Esophagus (tissue), 2 donors: ENCODE results near the gene KIAA0040. TPM values are rescaled to one million over a fixed set of nuclear protein-coding genes. Genes with fewer than 3 reads are reported as not detected.

ENCODE experiments used
- H3K27ac ChIP-seq, 2 donors: one replicate each; pipeline ENCODE4 v1.5.1; 2013; ENCODE audit warnings: low read depth in 2 of 2, mild to moderate bottlenecking in 2 of 2, inconsistent platforms in 1 of 2, low read length in 1 of 2, moderate library complexity in 1 of 2
- H3K27me3 ChIP-seq, 2 donors: one replicate each; pipeline ENCODE4 v1.6.1; 2013; ENCODE audit warnings: low read length in 2 of 2, control low read depth in 1 of 2, mild to moderate bottlenecking in 1 of 2; ENCODE audit not compliant: insufficient read depth in 2 of 2, control insufficient read depth in 1 of 2
- H3K36me3 ChIP-seq, 2 donors: one replicate each; pipeline ENCODE4 v1.6.1; 2013; ENCODE audit warnings: low read length in 1 of 2; ENCODE audit not compliant: control insufficient read depth in 2 of 2, insufficient read depth in 2 of 2
- H3K4me1 ChIP-seq, 2 donors: one replicate each; pipeline ENCODE4 v1.6.1; 2013; ENCODE audit warnings: low read length in 1 of 2; ENCODE audit not compliant: control insufficient read depth in 2 of 2, insufficient read depth in 2 of 2
- H3K4me3 ChIP-seq, 2 donors: one replicate each; pipeline ENCODE4 v1.5.1; 2013; ENCODE audit warnings: low read length in 2 of 2, mild to moderate bottlenecking in 2 of 2, low read depth in 1 of 2, moderate library complexity in 1 of 2
- H3K9me3 ChIP-seq, 2 donors: one replicate each; pipeline ENCODE4 v1.6.1; 2013; ENCODE audit warnings: mild to moderate bottlenecking in 2 of 2, low read depth in 1 of 2, low read length in 1 of 2, moderate library complexity in 1 of 2; ENCODE audit not compliant: control insufficient read depth in 2 of 2, insufficient read depth in 1 of 2
- WGBS, 2 donors: extraction: QIAGEN DNeasy Blood & Tissue Kit; methylation state at CpG; one replicate each; pipeline ENCODE4 v1.1.7; 2013; 5-methylcytosine and 5-hydroxymethylcytosine counted together
- polyA plus RNA-seq, 2 donors: library from polyadenylated mRNA; stranded (reverse); fragments of 200-250 nt; gene quantifications; one replicate each; pipeline ENCODE4 v1.2.3, GENCODE V29; 2013
- donor health status: healthy with polysubstance abuse.
- donor health status: Bipolar disorder and iron deficiency.

The KIAA0040 gene
- polyA plus RNA-seq, 2 donors, result 2.3 to 4.0 TPM

- H3K9me3 ChIP-seq, result no peaks in the 10 kb centered on the region
- WGBS, 2 donors, result 18 to 25% methylated on average over 2 of the region's 2 CpGs
- H3K27ac ChIP-seq, result peak overlapping the region in 1 of 2 donors; percentile 21
- no peaks in the 10 kb centered on the region for H3K27me3 ChIP-seq
- no peaks in the 10 kb centered on the region for H3K36me3 ChIP-seq
- H3K4me1 ChIP-seq, result no peaks in the 10 kb centered on the region
- no peak overlapping the region for H3K4me3 ChIP-seq
These were observed 11.8 kb upstream of the KIAA0040 start for GRCh38 chr1:175204330-175204729.

GRCh38 chr1:175203570-175204068, 11.0 kb upstream of the KIAA0040 start:
- H3K27me3 ChIP-seq, result no peaks in the 10 kb centered on the region
- H3K27ac ChIP-seq, result no peak overlapping the region
- no peaks in the 10 kb centered on the region for H3K36me3 ChIP-seq
- no peaks in the 10 kb centered on the region for H3K4me1 ChIP-seq
- H3K9me3 ChIP-seq, result no peaks in the 10 kb centered on the region
- 87 to 91% methylated on average over 5 of the region's 5 CpGs for WGBS, 2 donors
- no peak overlapping the region for H3K4me3 ChIP-seq

- H3K9me3 ChIP-seq, result no peaks in the 10 kb centered on the region
- peak overlapping the region; percentile 55 to 68 for H3K27ac ChIP-seq
- no peaks in the 10 kb centered on the region for H3K27me3 ChIP-seq
- H3K36me3 ChIP-seq, result no peaks in the 10 kb centered on the region
- WGBS, 2 donors, result 44 to 49% methylated on average over 7 of the region's 7 CpGs
- H3K4me3 ChIP-seq, result no peak overlapping the region
- H3K4me1 ChIP-seq, result no peaks in the 10 kb centered on the region
These were observed 8.3 kb upstream of the KIAA0040 start for GRCh38 chr1:175200678-175201521.

- H3K27me3 ChIP-seq, result no peaks in the 10 kb centered on the region
- no peaks in the 10 kb centered on the region for H3K9me3 ChIP-seq
- H3K4me3 ChIP-seq, result no peak overlapping the region
- H3K36me3 ChIP-seq, result no peaks in the 10 kb centered on the region
- no peak overlapping the region for H3K27ac ChIP-seq
- peaks cover 0 to 3% of the 10 kb centered on the region in 2 donors for H3K4me1 ChIP-seq
These were observed 5.8 kb upstream of the KIAA0040 start for GRCh38 chr1:175198332-175198731.

- WGBS, 2 donors, result 47 to 63% methylated on average over 2 of the region's 2 CpGs
- H3K9me3 ChIP-seq, result no peaks in the 10 kb centered on the region
- no peak overlapping the region for H3K27ac ChIP-seq
- H3K4me1 ChIP-seq, result peaks cover 0 to 3% of the 10 kb centered on the region in 2 donors
- H3K27me3 ChIP-seq, result no peaks in the 10 kb centered on the region
- H3K4me3 ChIP-seq, result no peak overlapping the region
- no peaks in the 10 kb centered on the region for H3K36me3 ChIP-seq
These were observed 5.0 kb upstream of the KIAA0040 start for GRCh38 chr1:175197531-175197930.

DNA sequence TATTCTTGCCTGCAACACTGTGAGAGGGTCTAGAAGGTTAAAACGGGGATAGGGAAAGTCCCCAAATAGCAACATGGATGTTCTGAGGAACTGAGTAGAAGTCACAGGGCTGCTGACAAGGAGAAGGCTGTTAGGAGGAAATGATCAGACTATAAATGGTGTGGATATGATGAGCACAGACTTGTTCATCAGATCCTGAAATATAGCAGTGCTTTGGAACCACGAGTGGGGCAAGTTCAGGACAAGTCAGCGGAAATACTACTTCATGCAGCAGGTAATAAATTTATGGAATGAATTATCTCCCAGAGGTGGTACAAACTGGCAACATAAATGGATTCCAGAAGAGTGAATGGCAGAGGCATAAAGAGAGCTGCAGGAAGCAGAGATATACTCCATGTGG, 3.2 kb upstream of the KIAA0040 start:
- 39 to 52% methylated on average over 3 of the region's 3 CpGs for WGBS, 2 donors
- no peaks in the 10 kb centered on the region for H3K27me3 ChIP-seq
- H3K4me3 ChIP-seq, result no peak overlapping the region
- no peaks in the 10 kb centered on the region for H3K9me3 ChIP-seq
- no peaks in the 10 kb centered on the region for H3K36me3 ChIP-seq
- peaks cover 0 to 3% of the 10 kb centered on the region in 2 donors for H3K4me1 ChIP-seq
- peak overlapping the region in 1 of 2 donors; percentile 28 for H3K27ac ChIP-seq

DNA sequence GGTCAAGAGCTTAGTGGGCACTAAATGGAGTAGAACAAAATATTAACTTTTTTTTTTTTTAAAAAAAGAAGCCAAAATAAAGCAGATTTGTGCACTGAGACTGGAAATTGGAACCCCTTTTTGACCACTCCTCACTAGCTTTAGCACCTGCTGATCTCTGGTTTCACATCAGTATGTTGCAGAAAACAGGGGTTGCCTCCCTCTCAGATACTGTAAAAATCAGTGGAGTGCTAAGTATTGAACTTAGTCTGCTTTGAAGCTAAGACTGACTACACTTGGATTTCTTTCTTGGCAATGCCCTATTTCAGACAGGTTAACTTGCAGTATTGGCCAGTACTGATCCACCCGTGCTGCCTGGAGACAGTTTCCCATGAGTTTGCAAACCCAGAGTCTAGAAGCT, 2.7 kb upstream of the KIAA0040 start:
- Histone ChIP-seq H3K27me3 (peaks cover 0 to 3% of the 10 kb centered on the region in 2 donors), H3K4me3 (no peak overlapping the region), H3K9me3 (no peaks in the 10 kb centered on the region), H3K36me3 (no peaks in the 10 kb centered on the region), H3K27ac (peak overlapping the region in 1 of 2 donors; percentile 28), H3K4me1 (peaks cover 0 to 3% of the 10 kb centered on the region in 2 donors)
- WGBS, 2 donors, result 0% methylated on average over 1 of the region's 1 CpG

GRCh38 chr1:175193527-175193910, 943 bp upstream of the KIAA0040 start:
- Histone ChIP-seq H3K27me3 (peaks cover 0 to 3% of the 10 kb centered on the region in 2 donors), H3K4me1 (peaks cover 0 to 3% of the 10 kb centered on the region in 2 donors), H3K27ac (peak overlapping the region; percentile 82 to 83), H3K4me3 (no peak overlapping the region), H3K9me3 (no peaks in the 10 kb centered on the region), H3K36me3 (no peaks in the 10 kb centered on the region)
- 44 to 65% methylated on average over 4 of the region's 4 CpGs for WGBS, 2 donors

- Histone ChIP-seq H3K36me3 (no peaks in the 10 kb centered on the region), H3K27me3 (peaks cover 0 to 3% of the 10 kb centered on the region in 2 donors), H3K4me1 (peaks cover 0 to 3% of the 10 kb centered on the region in 2 donors), H3K27ac (peak overlapping the region; percentile 82 to 85), H3K4me3 (peak overlapping the region; percentile 47 to 75), H3K9me3 (no peaks in the 10 kb centered on the region)
- WGBS, 2 donors, result 1% methylated on average over 17 of the region's 17 CpGs
These were observed 406 bp downstream of the KIAA0040 start for GRCh38 chr1:175192111-175192629.
